HG02623 (cell line): ENCODE data around the gene TMPRSS7.

Experiments used
- ATAC-seq: cut with Tn5 transposase; IDR thresholded peaks from one replicate; pipeline ENCODE4 v1.9.1; 2021; ENCODE audit warnings: moderate library complexity; ENCODE audit not compliant: unreplicated experiment

Gene TMPRSS7

DNA sequence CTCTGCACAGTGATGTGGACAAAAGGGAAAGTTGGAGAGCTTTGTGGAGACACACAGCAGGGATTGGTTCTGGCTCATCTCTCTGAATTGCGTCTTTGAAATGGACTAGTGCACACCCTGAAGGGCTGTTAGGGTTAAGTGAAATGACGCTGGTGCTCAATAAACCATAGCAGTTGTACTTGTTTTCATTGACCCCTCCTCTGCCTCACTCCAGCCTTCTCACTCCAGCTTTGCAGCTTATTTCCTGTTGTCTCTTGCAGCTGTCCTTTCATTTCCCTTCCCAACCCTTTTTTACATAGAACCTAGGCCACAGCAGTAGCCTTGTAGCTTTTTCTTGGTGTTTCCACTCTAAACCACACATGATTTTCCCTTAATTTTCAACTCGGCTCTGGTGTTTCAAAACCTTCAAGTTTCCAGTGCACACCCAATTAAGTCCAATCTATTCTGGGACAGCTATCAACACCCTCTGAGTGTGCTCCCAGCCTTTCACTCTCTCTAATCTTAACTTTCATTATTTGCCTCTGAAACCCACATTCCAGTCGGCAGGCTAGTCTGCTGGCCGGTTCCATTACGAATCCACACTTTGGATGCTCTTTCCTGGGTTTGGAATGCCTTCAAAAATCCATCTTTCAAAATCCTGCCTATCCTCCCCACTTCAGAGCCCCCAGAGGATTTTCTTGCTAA lies 58.1 kb downstream of the TMPRSS7 start:
- ATAC-seq: no peak

DNA sequence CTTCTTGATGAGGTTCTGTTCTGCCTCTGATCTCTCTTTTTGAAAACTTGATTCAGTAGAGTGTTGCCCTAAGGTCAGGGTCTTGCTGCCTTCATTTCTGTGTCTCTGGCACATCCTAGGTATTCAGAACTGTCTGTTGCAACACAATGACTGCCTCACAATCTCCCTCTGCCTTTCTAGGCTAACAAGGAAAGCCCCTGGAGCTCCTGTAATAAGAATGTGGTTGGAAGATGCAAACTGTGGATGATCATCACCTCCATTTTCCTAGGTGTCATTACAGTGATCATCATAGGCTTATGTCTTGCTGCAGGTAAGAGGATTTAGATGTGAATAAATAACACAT lies 58.6 kb downstream of the TMPRSS7 start:
- ATAC-seq: no peak

DNA sequence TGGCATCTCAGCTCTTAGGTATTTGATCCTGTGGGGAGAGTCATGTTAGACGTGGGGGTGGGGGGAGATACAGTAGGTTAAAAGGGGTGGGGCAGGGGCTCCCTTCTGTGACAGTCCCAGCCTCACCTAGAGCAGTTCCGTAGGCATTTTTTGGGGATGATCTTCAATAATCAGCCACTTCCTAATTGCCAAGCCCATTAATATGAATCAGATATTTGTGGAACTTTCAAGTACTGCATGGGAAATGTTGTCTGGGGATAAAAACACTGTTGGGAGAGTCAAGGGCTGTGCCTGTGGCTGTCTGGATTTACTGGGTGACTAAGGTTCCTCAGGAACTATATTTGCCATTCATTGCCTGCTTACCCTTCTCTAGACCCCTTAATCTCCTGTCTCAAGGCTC lies 61.2 kb downstream of the TMPRSS7 start:
- no peak for ATAC-seq

DNA sequence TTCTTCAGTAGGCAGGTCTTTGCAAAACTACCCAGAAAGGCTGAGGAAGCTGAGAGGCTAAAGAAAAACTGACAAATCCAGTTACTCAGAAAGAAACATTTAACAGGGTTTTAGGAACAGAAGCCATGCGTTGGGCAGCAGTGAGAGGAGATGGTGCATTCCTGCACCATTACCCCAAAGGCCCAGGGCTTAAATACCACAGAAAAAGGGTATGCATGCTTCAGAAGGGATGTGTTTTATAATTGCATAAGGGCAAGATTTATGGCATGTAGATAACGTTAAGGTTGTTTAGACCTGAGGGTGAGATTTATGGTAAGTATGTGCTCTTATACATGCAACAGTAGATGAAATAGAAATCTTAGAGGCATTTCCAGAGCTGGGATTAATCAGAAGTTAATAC lies 61.6 kb downstream of the TMPRSS7 start:
- ATAC-seq: no peak

DNA sequence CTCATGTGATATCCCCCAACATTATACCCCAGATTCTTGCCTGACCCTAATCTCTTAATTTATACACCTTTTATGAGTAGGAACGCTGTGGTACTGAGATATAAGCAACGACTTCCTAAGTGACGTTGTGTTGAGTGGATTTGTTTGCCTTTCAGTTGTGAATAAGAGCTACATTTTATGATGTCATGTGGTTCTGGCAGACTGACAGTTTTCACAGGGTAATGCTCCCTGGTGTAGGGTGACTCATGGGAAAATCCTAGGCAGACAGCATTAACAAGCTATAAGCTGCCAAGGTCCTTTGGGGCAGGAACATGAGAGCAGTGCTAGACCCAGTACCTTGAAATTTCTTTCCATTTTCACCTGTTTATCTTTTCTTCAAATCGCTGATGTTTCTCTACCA lies 62.8 kb downstream of the TMPRSS7 start:
- peak; percentile 45 for ATAC-seq

DNA sequence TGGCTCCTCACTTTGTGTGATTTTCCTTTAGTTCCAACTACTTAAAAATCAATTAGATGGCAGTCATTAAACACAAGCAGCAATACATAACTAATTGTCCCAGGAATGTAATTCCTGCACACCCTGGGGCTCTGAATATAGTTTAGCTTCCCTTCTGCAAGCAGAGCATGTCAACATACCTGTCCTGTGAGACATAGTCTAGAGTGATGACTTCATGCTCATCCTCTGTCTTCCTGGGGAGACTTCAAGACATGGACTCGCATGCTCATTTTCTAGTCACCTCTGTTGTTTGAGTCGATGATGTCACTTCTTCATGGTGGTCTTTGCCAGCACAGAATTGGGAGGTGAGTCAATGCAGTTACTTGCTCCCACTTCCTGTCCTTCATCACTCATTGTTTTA lies 67.4 kb downstream of the TMPRSS7 start:
- ATAC-seq: no peak

DNA sequence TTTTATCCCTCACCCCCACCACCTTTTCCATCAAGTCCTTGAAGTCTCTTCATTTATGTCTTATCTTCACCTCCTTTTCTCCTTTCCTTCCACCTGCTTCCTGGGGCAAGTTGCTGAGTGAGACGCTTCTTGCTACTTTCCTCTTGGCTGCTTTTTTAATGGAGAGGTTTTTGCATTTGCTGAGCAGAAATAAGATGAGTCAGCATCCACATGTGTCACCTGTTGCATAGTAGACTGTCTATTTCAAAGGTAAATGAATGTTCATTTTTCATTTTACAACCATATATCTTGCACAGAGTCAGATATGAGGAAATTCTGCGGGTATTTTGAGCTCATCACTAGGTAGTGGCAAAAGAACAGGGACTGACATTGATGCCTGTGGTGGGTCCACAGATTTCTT lies 70.2 kb downstream of the TMPRSS7 start:
- ATAC-seq: no peak

DNA sequence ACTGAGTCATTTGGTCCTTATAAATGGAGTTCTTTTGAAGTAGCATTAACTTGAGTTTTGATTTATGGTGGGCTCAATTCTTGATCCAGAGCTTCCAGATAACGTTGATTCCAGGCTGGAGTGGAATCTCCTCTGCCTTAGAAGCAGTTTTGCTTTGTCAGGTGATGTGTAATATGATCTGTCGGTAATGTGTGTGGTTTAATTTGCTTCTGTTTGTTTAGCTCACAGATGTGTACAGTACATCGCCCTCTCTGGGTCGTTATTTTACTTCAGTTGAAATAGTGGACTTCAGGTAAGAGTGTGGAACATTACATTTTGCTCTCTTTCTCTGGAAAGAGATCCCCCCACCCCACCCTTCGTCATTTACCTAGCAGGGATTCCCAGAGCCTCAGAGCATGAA lies 74.8 kb downstream of the TMPRSS7 start:
- no peak for ATAC-seq

DNA sequence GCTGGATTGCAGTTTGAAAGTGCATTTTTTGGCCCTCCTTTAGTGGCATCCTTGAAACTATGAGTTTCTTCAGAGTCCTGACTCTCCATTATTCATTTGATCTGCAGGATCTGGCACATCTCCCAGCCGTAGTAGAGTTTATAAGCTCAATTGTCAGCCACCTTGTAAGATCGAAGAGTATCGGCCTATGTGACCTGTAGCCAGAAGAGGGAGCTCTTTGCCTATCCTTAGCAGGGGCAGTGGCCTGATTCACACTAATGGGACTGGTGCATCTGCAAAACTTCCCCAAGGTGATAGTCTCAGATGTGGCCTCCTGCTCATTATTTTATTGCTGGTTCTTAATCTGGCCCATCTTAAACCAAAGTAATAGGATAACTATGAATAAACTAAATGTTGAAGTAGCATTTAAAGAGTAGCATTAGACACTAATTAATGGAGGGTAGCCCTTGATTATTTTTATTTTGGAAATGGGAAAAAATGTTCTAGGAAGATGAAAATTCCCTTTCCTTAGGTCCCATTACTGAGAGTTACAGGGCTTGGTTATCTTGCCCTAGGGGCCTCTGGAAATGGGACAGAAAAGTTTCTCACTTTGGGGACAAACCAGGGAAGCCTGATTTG lies 77.4 kb downstream of the TMPRSS7 start:
- ATAC-seq: peak; percentile 41

DNA sequence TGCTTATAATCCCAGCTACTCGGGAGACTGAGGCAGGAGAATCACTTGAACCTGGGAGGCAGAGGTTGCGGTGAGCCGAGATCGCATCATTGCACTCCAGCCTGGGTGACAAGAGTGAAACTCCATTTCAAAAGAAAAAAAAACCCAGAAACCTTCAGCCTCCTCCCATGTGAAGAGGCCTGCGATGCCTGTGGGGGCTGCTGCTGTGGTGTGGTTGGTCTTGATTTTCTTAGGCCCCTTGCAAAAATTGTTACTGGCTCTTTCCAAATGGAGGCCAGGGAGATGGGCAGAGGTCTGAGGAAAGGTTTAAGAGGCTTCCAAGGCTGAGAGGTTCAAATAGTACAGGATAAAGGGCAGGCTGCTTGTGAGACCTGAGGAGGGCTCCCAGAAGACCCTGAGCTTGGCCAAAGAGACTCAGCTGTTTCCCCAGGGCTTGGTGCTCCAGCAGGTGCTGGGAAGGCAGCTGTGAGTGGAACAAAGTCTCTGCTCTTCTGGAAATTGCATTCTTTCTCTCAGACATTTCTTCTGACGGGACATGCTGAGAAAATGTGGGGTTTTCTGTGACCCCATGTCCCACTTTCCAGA lies 80.1 kb downstream of the TMPRSS7 start:
- ATAC-seq: peak; percentile 20

DNA sequence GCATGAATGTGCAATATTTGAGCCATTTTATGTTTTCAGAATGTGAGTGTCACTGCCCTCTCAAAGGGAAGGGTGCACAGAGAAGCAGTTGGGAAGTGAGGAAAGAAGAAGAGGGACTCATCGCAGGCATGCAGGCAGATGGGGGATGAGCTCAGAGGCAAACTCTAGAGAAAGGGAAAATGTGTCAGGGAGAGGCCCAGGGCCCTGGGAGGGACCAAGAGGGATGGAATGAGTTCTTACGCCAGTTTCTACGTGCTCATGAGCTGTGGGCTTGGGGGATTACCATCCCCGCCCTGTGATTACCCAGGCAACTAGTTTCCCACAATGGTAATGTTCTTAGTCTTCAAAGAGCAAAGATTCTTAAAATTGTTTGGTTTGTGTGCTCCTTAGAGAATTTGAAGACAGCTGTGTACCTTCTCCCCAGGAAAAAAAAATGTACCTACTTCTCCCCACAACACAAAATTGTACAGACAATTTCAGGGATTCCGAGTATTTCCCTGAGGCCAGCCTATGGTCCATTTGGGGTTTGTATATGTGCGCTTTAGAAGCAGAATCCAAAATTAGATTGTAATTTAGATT lies 80.7 kb downstream of the TMPRSS7 start:
- ATAC-seq: peak; percentile 37

DNA sequence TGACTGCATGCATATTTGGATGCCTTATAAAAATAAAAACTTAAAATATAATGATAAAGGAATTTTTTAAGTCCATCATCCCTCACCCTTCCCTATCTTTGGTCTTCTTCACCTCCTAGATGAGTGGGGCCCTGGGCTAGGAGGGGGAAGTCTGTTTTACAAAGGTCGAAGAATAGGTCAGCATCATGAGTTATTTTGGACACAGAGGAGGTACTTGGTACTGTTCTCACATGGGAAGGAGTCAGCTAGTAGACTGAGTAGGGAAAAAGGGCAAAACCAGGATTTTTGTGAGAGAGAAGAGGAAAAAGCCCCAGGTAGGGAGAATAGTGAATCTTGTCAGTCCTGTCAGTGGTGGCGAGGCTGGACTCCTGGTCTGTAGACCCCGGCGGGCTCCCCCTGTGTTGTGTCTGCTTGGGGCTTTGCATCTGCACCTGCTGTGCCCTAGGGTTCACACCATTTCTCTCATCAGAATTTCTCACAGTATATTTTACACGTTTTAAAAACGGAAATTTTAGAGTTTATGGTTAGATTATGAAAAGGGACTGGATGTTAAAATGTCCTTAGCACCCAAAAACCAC lies 81.4 kb downstream of the TMPRSS7 start:
- ATAC-seq: no peak

DNA sequence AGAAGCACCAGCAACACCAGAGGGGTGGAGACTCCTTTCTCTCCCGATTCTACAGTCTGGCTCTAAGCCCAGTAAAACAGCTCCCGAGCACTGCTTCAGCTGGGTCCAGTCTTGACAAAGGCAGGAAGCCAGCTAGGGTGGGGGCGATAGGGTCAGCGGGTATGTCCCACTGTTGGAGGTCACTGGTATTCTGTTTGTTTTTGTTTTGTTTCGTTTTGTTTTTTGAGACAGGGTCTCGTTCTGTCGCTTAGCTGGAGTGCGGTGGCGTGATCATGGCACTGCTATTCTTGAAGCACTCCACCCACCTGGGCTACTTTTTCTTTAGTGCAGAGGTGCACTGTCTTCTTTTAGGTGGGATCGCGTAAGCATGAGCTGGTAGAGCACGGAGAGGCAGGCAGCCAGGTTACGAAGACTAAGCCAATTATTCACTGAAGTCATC lies 82.2 kb downstream of the TMPRSS7 start:
- no peak for ATAC-seq

DNA sequence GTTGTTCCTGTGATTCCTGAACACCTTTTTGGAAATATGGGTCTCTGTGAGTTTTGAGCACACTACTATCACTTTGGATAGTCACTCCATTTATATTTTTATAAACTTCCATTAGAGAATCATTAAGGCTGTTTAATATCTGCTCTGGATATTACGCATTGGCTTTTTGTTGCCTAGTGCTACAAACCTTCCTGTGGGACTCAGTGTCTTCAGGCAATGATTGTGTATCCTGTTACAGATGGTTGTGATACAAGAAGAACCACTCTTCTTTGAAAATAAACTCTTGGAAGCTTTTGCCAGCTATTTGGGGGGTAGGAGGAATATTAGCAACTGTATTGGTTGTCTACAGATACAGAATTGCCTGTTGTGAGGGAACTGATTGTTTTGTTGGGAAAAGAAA lies 82.9 kb downstream of the TMPRSS7 start:
- ATAC-seq: no peak

DNA sequence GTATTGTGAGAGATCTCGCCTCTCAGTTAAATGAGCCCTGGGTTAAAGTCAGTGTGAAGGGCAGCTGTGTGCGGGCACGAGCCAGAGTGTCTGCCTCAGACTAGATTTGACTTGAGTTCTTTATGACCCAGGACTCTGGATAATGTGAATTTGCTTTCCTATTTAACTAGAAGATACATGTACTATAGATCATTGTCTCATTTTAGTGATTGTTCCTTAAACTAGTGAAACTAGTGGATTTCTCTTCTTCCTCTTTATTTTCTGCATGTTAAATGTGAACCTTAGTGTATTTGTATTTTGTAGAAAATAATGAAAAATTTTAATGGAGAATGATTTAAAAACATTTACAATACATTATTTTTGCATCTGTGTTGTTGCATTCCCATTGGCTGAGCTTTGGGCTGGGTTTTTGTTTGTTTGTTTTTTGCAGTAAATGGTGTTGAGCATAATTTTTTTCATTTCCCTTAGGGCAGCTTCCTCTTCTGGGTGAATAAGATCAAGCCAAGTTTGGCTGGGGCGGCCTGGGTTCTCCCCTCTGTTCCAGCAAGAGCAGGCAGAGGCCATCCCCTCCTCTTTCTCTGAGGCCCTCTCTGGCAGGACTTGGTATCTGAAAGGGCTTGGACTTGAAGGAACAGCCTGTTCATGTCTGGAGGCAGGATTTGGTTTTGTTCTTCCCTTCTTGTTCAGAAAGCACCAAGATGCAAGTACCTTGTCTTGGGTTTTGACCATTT lies 83.5 kb downstream of the TMPRSS7 start:
- ATAC-seq: no peak

DNA sequence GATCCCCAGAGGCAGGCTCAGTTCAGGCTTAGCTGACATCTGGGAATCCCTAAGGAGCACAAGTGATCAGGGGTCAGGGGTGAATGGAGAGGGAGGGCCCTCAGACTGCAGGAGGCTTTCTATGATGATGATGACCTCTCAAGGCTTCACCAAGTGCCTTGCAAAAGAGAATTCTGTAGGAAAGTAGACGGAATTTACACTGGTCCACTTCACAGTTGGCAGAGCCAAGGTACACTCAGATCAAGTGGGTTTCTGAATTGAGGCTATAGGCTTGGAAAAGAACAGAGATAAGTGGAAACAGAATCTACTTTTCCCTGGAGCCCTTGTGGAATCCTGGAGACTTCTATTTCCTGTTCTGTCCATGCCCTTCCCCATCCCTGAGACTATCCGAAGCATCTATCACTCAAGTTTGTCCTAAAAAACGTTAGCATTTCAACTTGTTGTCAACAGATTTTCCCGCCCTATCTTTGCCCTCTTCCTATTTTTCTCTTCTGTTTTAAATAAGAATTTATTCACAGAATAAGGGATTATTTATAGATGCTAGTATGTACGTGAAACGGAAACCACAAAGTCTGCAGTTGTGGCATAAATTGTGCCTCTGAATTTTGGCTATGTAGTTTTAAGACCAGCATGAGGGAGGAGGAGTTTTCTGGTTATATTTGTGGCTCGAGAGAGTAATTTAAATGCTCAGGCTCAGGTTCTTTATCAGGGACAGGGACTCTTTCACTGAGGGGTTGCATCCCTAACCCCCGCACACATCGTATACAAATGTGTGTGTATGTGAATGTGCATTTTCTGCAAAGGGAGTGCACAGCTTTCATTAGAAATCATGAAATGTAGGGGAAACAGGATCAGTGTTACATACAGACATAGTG lies 85.7 kb downstream of the TMPRSS7 start:
- ATAC-seq: no peak

DNA sequence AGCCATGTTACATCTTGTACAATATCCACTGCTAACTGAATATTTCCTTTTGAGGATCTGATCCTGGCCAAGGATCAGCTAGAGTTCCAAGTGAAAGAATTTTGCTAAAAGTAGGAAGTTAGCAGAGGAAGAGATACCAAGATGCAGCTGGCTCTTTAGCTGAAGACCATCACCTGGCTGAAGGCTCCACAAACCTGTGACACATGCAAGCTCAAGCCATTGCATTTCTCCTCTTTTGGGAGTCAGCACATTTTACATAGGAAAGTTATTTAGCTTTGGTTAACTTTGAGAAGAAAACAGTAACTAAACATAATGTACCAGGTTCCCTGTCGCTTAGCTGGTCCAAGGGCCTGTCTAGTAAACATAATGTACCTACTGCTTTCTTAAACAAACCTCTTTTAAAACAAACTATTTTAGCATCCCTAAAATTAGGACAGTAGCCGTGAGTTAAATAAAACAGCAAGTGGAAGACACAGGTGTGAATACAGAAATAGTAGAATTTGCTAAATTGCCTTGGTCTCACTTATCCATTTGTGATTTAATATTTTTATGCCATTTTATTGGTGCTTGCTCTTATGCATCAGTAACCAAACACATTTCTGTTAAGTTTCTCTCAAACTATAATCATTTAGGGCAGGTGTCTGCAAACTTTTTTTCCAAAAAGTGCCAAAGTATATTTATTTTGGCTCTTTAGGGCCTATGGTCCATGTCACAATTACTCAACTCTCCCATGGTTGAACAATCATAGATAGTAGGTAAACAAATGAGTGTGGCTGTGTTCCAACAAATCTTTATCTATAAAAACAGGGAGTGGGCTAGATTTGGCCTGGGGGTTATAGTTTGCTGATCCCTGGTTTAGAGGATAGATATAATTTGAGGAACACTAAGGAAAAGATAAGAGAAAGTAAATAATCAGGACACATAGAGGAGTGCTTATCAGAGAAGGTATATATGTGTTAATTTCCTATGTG lies 87.3 kb downstream of the TMPRSS7 start:
- no peak for ATAC-seq

DNA sequence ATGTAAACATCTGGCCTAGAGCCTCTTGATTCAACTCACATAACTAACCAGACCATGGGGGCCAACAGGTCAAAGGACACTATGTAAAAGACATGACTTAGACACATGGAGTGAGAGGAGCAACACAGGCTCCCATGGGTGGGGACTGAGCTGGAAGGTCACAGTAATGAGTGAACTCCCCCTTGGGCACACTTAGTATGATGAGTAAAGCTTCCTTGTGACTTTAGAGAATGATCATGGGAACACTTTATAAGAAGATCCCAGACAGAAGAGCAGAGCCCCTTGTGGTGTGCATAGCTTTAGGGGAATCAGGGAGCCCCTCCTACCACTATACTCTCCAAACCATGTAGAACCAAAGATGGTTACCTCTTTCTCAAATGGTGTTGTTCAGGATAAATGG lies 88.3 kb downstream of the TMPRSS7 start:
- ATAC-seq: no peak

DNA sequence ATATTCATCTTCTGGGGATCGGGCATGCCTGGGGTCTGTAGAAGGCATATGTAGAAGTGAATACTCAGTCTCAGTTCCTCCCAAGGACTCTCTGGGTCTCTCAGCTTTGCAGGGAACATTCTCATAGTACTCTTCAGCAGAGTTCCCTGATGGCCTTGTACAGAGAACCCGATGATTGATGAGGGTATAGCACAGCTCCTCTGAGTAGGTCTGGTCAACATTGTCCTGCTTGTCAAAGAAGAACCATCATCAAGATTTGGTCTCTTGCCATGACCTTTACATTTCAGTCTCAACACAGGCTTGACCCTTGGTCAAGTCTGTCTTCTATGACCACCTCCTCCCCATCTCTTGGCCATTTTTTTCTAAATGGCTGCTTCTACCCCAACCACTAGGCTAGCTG lies 89.0 kb downstream of the TMPRSS7 start:
- ATAC-seq: no peak
